ENCODE results near the gene SLC11A1. TPM values are rescaled to one million over a fixed set of nuclear protein-coding genes. Genes with fewer than 3 reads are reported as not detected.

SLC11A1 gene
- total RNA-seq, 2 experiments from 2014 or later, result 0.57 to 0.78 TPM

- no TSS peak for BruUV-seq (replicated peaks)
- Histone ChIP-seq H3K9me2 (ENCODE audit: insufficient read depth, low read length) (no peaks in the 10 kb centered on the region), H3K4me1 (ENCODE audit: insufficient read depth, low read length, poor library complexity, severe bottlenecking) (peaks cover 54% of the 10 kb centered on the region), H4K20me1 (ENCODE audit: insufficient read depth, low read length) (no peaks in the 10 kb centered on the region), H3K79me2 (ENCODE audit: insufficient read depth, low read depth, low read length) (peaks cover 18% of the 10 kb centered on the region), H3K9me3 (ENCODE audit: low read length) (no peaks in the 10 kb centered on the region), H3K4me2 (ENCODE audit: low read length) (peak overlapping the region; percentile 79), H3K27ac (ENCODE audit: low read depth, low read length, poor library complexity, severe bottlenecking) (peak overlapping the region; percentile 87), H2AFZ (ENCODE audit: low read length) (peak overlapping the region; percentile 66; the same call in 1 of the 2 replicates), H3K4me3 (ENCODE audit: low read depth, low read length, poor library complexity, severe bottlenecking) (peak overlapping the region; percentile 88), H3K36me3 (ENCODE audit: insufficient read depth, low read length) (peaks cover 7% of the 10 kb centered on the region)
- TF ChIP-seq EZH2phosphoT487 (IDR thresholded peaks at IDR 0.05; ENCODE audit: borderline replicate concordance, low read depth, low read length), result no peak
- no peak for TF ChIP-seq CTCF (conservative IDR thresholded peaks at IDR 0.05; ENCODE audit: low read length)
- ChIA-PET POLR2A (interaction anchor here (0.5 to 1.6 kb wide), 10 partner anchors 24 to 1710 kb away, joined by 3 to 7 read pairs (median 4); partner anchors contain the start of gene CATIP), CTCF (ENCODE audit: unreplicated experiment) (interaction anchor here (0.6 to 1.4 kb wide), 4 partner anchors 13 to 101 kb away, joined by 3 to 4 read pairs (median 4); no protein-coding TSS in a partner anchor)
- intact Hi-C loops (cut with micrococcal nuclease; ENCODE audit: unreplicated experiment), result loop anchor here (1.0 to 5.0 kb wide), 9 partner anchors 27 to 495 kb away; partner anchors contain the start of genes CATIP, CNOT9, TMBIM1 and USP37
- peak; percentile 82 for DNase-seq (ENCODE audit: low spot score)
Measured at GRCh38 chr2:218396688-218397462, 14.8 kb downstream of the SLC11A1 start.

- H3K4me3 ChIP-seq (ENCODE audit: low read depth, low read length, poor library complexity, severe bottlenecking), result peak overlapping the region; percentile 88
- ChIA-PET POLR2A (interaction anchor here (0.9 to 1.6 kb wide), 7 partner anchors 24 to 111 kb away, joined by 3 to 7 read pairs (median 3); partner anchors contain the start of gene CATIP), CTCF (ENCODE audit: unreplicated experiment) (no interaction called here)
- H3K4me1 ChIP-seq (ENCODE audit: insufficient read depth, low read length, poor library complexity, severe bottlenecking), result peaks cover 55% of the 10 kb centered on the region
- intact Hi-C loops (cut with micrococcal nuclease; ENCODE audit: unreplicated experiment), result loop anchor here (2.0 to 5.0 kb wide), 4 partner anchors 40 to 495 kb away; partner anchors contain the start of genes CATIP, CNOT9 and USP37
- H3K9me3 ChIP-seq (ENCODE audit: low read length), result no peaks in the 10 kb centered on the region
- no peaks in the 10 kb centered on the region for H4K20me1 ChIP-seq (ENCODE audit: insufficient read depth, low read length)
- H3K36me3 ChIP-seq (ENCODE audit: insufficient read depth, low read length), result peaks cover 12% of the 10 kb centered on the region
- peaks cover 19% of the 10 kb centered on the region for H3K79me2 ChIP-seq (ENCODE audit: insufficient read depth, low read depth, low read length)
- peak overlapping the region; percentile 13; the same call in 1 of the 2 replicates for H2AFZ ChIP-seq (ENCODE audit: low read length)
- TF ChIP-seq EZH2phosphoT487 (IDR thresholded peaks at IDR 0.05; ENCODE audit: borderline replicate concordance, low read depth, low read length) (no peak), CTCF (conservative IDR thresholded peaks at IDR 0.05; ENCODE audit: low read length) (no peak)
- no TSS peak for BruUV-seq (replicated peaks)
- no peaks in the 10 kb centered on the region for H3K9me2 ChIP-seq (ENCODE audit: insufficient read depth, low read length)
- H3K27ac ChIP-seq (ENCODE audit: low read depth, low read length, poor library complexity, severe bottlenecking), result peak overlapping the region; percentile 87
- peak; percentile 55 for DNase-seq (ENCODE audit: low spot score)
- peak overlapping the region; percentile 79 for H3K4me2 ChIP-seq (ENCODE audit: low read length)
Measured at GRCh38 chr2:218397463-218397819, 15.4 kb downstream of the SLC11A1 start.
